Measurements from ENCODE around the gene MYO10. TPM values are rescaled to one million over a fixed set of nuclear protein-coding genes. Genes with fewer than 3 reads are reported as not detected.

The MYO10 gene
- total and polyA plus RNA-seq, 2 of the 8 experiments (the other 6 are each of a cell fraction or from before 2014, with no cell fraction given), result 21.5 to 107 TPM

- TF ChIP-seq SUZ12 (IDR thresholded peaks at IDR 0.05; ENCODE audit: low read length) (no peak), E2F6 (IDR thresholded peaks at IDR 0.05) (no peak), CBX8 (IDR thresholded peaks at IDR 0.05; ENCODE audit: borderline replicate concordance, low read depth, low read length) (no peak), EP300 (IDR thresholded peaks at IDR 0.05; ENCODE audit: borderline replicate concordance in 1 of 2, low read depth in 2 of 2, low read length in 2 of 2) (no peak), KDM5A (IDR thresholded peaks at IDR 0.05; ENCODE audit: low read length) (no peak), POLR2AphosphoS5 (IDR thresholded peaks at IDR 0.05; ENCODE audit: low read depth, low read length) (no peak)
- peak overlapping the region; percentile 9 for H2BK120ac ChIP-seq (replicated peaks; ENCODE audit: low read depth, low read length)
- peaks cover 10% of the 10 kb centered on the region for H3K79me1 ChIP-seq (ENCODE audit: low read depth, low read length)
- H3K27ac ChIP-seq (ENCODE audit: low read depth, low read length), result peak overlapping the region; percentile 44; the same call in 1 of the 2 replicates
- H3K27me3 ChIP-seq (replicated peaks in 1 of 4; ENCODE audit: control insufficient read depth in 3 of 4, extremely low read depth in 1 of 4, insufficient read depth in 3 of 4, low read length in 3 of 4), result no peaks in the 10 kb centered on the region
- H2AFZ ChIP-seq (ENCODE audit: low read length), result no peak overlapping the region
- DNase-seq (ENCODE audit: low read depth in 1 of 2, low spot score in 2 of 2), result no peak
- H3K4me2 ChIP-seq (ENCODE audit: insufficient read depth in 1 of 2, low read depth in 2 of 2, low read length in 2 of 2), result peak overlapping the region; percentile 51 to 74
- H3K36me3 ChIP-seq (ENCODE audit: control insufficient read depth in 2 of 4, insufficient read depth in 4 of 4, low read length in 3 of 4), result peaks cover 0 to 16% (median 6%) of the 10 kb centered on the region in 4 experiments; a peak in 4 of 8 replicates
- no peak overlapping the region for H3K9ac ChIP-seq (replicated peaks in 1 of 4; ENCODE audit: extremely low read depth in 1 of 4, low read depth in 3 of 4, low read length in 3 of 4)
- no peak overlapping the region for H3K23ac ChIP-seq (ENCODE audit: insufficient read length)
- no peak overlapping the region for H3K4ac ChIP-seq (replicated peaks; ENCODE audit: insufficient read length, low read depth, low read length)
- H3K4me3 ChIP-seq (ENCODE audit: extremely low read depth in 1 of 4, insufficient read depth in 2 of 4, low read depth in 3 of 4, low read length in 4 of 4), result no peak overlapping the region
- H3K18ac ChIP-seq (ENCODE audit: extremely low read depth, low read length), result peak overlapping the region; percentile 34; the same call in 1 of the 2 replicates
- WGBS, 2 experiments (ENCODE audit: extremely low coverage in 1 of 2, insufficient coverage in 1 of 2, insufficient read length in 1 of 2, insufficient replicate concordance in 2 of 2, low coverage in 1 of 2, low lambda C conversion rate in 2 of 2, missing lambda C conversion rate in 1 of 2), result 79% methylated on average over 7 of the region's 7 CpGs; no CpG with 5 or more reads in 1 of the 2 experiments
- H3K79me2 ChIP-seq (ENCODE audit: control insufficient read depth in 1 of 2, insufficient read depth in 2 of 2, low read length in 2 of 2), result peaks cover 25 to 92% of the 10 kb centered on the region in 2 experiments
- peak overlapping the region; percentile 88 for H2AK5ac ChIP-seq (ENCODE audit: low read depth, low read length)
- H2BK20ac ChIP-seq (ENCODE audit: low read length), result no peak overlapping the region
- H2BK15ac ChIP-seq (ENCODE audit: low read length), result no peak overlapping the region
- peaks cover 7 to 28% (median 17%) of the 10 kb centered on the region in 4 experiments for H3K4me1 ChIP-seq (replicated peaks in 1 of 4; ENCODE audit: control insufficient read depth in 3 of 4, insufficient read depth in 4 of 4, low read length in 3 of 4)
- POLR2A ChIA-PET (ENCODE audit: partially characterized antibody), result interaction anchor here (0.7 to 1.1 kb wide), 5 partner anchors 9 to 32 kb away, joined by 3 to 5 read pairs (median 3); no protein-coding TSS in a partner anchor
- no peaks in the 10 kb centered on the region; the same call in 1 of the 2 replicates for H3K23me2 ChIP-seq (ENCODE audit: low read depth, low read length)
- CTCF ChIA-PET (ENCODE audit: partially characterized antibody), result interaction anchor here (0.8 to 1.0 kb wide), 2 partner anchors 21 to 31 kb away, joined by 3 read pairs; no protein-coding TSS in a partner anchor
- peak overlapping the region; percentile 59 for H4K91ac ChIP-seq (replicated peaks; ENCODE audit: insufficient read length, low read length)
- H3K9me3 ChIP-seq (ENCODE audit: insufficient read depth in 2 of 2, low read depth in 1 of 2, low read length in 1 of 2), result peaks cover 0 to 2% of the 10 kb centered on the region in 2 experiments; a peak in 1 of 4 replicates
- no peak overlapping the region for H3K56ac ChIP-seq (replicated peaks; ENCODE audit: insufficient read length, low read depth, low read length)
- peak overlapping the region; percentile 37; the same call in 1 of the 2 replicates for H2BK5ac ChIP-seq (ENCODE audit: low read depth, low read length)
- H3K14ac ChIP-seq (ENCODE audit: insufficient read length), result no peak overlapping the region
- peaks cover 11 to 23% of the 10 kb centered on the region in 2 experiments for H4K20me1 ChIP-seq (replicated peaks in 1 of 2; ENCODE audit: control insufficient read depth in 1 of 2, insufficient read depth in 2 of 2, low read length in 2 of 2)
- no peak overlapping the region for H4K5ac ChIP-seq (ENCODE audit: insufficient read length, low read depth, low read length)
- FAIRE-seq, result no peak
- no peak overlapping the region for H2BK12ac ChIP-seq (ENCODE audit: low read depth, low read length)
- H4K8ac ChIP-seq (ENCODE audit: extremely low read depth, insufficient read depth, low read length), result no peak overlapping the region
Measured at GRCh38 chr5:16722097-16722495, 214.0 kb downstream of the MYO10 start.
